ENCODE measurements around the gene BNIP5. TPM values are rescaled to one million over a fixed set of nuclear protein-coding genes. Genes with fewer than 3 reads are reported as not detected.
A peak's percentile ranks its signal among the peaks of the same experiment; 100 is the strongest.

The BNIP5 gene
- total and polyA plus RNA-seq, 3 donors from 2014 or later, result 0.68 to 0.96 (median 0.87) TPM

DNA sequence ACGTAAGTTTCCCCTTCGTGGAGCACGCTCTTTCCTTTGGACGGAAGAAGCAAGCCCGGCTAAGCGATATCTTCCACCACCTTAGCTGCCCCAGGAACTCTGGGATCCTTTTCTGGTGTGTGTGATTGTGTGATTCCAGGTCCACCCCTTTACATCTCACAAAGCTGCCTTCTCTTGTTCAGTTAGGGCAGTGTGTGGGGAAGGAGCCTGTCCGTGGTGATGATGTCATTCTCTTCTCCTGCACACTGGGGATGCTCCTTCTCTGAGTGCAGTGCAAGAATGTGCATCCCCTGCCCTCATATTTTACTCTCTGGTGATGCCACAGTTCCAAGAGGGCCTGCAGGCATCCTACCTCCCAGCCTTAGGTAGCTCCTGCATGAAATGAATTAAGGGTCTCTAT, 30.3 kb downstream of the BNIP5 start:
- Histone ChIP-seq H3K4me3 (no peak overlapping the region), H3K36me3 (ENCODE audit: low read depth, missing control alignments) (no peaks in the 10 kb centered on the region), H3K27me3 (no peaks in the 10 kb centered on the region), H3K4me1 (peaks cover 22% of the 10 kb centered on the region), H3K27ac (no peak overlapping the region), H3K9me3 (no peaks in the 10 kb centered on the region)
- 75 to 82% methylated on average over 7 of the region's 7 CpGs for WGBS, 2 donors
- intact Hi-C loops (cut with DNase I; ENCODE audit: low total_unique reads), result loop anchor here (10.0 kb wide), 1 partner anchor 48 kb away; no protein-coding TSS in a partner anchor
- TF ChIP-seq, protein P1, sequence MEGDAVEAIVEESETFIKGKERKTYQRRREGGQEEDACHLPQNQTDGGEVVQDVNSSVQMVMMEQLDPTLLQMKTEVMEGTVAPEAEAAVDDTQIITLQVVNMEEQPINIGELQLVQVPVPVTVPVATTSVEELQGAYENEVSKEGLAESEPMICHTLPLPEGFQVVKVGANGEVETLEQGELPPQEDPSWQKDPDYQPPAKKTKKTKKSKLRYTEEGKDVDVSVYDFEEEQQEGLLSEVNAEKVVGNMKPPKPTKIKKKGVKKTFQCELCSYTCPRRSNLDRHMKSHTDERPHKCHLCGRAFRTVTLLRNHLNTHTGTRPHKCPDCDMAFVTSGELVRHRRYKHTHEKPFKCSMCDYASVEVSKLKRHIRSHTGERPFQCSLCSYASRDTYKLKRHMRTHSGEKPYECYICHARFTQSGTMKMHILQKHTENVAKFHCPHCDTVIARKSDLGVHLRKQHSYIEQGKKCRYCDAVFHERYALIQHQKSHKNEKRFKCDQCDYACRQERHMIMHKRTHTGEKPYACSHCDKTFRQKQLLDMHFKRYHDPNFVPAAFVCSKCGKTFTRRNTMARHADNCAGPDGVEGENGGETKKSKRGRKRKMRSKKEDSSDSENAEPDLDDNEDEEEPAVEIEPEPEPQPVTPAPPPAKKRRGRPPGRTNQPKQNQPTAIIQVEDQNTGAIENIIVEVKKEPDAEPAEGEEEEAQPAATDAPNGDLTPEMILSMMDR (IDR thresholded peaks at IDR 0.05), result no peak
- no peak for DNase-seq

DNA sequence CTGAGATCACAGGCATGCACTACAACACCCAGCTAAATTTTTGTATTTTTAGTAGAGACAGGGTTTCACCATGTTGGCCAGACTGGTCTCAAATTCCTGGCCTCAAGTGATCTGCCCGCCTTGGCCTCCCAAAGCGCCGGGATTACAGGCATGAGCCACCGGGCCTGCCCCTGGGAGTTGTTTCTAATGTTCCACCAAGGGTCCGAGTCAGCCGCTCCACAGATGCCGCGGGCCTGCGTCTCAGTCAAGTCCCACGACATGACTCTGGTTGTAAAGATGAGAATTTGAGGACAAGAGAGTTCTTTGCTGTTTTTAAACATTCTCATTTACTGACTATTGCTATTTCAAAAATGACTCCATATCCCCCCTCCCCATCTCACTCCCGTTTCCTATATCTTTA, 30.8 kb downstream of the BNIP5 start:
- TF ChIP-seq POLR2A (IDR thresholded peaks at IDR 0.05), result no peak
- TF ChIP-seq, protein P1 (IDR thresholded peaks at IDR 0.05), result no peak

DNA sequence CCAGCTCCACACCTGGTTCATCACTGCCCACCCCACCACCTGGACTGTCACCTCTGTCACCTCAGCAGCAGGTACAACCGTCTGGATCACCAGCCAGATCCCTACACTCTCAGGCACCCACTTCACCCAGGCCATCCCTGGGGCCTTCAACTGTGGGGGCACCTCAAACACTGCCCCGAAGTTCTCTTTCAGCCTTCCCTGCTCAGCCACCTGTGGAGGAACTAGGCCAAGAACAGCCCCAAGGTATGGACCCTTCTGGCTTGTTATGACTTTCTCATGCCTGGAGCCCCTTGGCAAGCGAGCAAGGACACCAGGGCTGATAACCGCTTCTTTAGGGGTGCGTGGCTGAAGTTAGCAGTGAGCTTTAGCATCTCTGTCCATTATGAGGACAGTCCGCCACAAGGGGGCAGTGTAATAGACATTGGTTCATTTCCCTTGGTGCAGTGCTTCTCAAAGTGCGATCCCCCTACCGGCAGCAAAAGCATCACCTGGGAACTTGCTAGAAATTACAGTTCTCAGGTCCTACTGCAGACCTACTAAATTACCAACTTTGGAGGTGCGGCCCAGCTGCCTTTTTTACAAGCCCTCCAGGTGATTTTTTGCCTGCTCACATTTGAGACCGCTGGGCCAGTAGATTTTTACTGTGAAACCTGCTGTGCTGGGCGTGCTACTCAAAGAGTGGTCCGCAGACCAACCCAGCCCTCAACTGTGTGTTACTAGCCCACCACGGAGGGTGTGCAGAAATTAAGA, 34.3 kb downstream of the BNIP5 start:
- TF ChIP-seq, protein P1 (IDR thresholded peaks at IDR 0.05), result peak; percentile 88 to 91 (median 91)
- TF ChIP-seq POLR2A (IDR thresholded peaks at IDR 0.05), result no peak
- intact Hi-C loops (cut with DNase I; ENCODE audit: low total_unique reads), result loop anchor here (10.0 kb wide), 1 partner anchor 52 kb away; no protein-coding TSS in a partner anchor
- no peaks in the 10 kb centered on the region for H3K9me3 ChIP-seq
- peaks cover 18% of the 10 kb centered on the region for H3K4me1 ChIP-seq
- no peak overlapping the region for H3K4me3 ChIP-seq
- H3K36me3 ChIP-seq (ENCODE audit: low read depth, missing control alignments), result no peaks in the 10 kb centered on the region
- no peaks in the 10 kb centered on the region for H3K27me3 ChIP-seq
- H3K27ac ChIP-seq, result no peak overlapping the region
- WGBS, 2 donors, result 37 to 46% methylated on average over 13 of the region's 13 CpGs
- DNase-seq, result peak; percentile 97

More for the DNA sequence above, 30.8 kb downstream of the BNIP5 start:
- WGBS, 2 donors, result 89 to 91% methylated on average over 11 of the region's 11 CpGs
- Histone ChIP-seq H3K4me1 (peaks cover 27% of the 10 kb centered on the region), H3K9me3 (no peaks in the 10 kb centered on the region), H3K27ac (no peak overlapping the region), H3K4me3 (no peak overlapping the region), H3K36me3 (ENCODE audit: low read depth, missing control alignments) (no peaks in the 10 kb centered on the region), H3K27me3 (no peaks in the 10 kb centered on the region)
- DNase-seq, result no peak
- intact Hi-C loops (cut with DNase I; ENCODE audit: low total_unique reads), result loop anchor here (10.0 kb wide), 1 partner anchor 49 kb away; no protein-coding TSS in a partner anchor

DNA sequence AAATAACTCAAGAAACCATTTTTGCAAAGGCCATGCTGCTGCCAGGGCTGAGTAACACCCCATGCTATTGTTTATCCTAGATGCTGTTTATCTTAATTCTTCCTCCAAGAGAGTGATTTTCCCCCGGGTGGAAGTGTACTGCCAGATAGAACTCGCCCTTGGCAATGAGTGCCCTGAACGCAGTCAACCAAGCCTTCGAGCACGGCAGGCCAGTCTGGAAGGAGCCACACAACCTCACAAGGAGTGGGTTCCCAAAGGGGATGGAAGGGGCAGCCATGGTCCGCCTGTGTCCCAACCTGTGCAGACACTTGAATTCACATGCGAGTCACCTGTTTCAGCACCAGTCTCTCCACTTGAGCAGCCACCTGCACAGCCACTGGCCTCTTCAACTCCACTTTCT, 34.9 kb downstream of the BNIP5 start:
- no peak for TF ChIP-seq POLR2A (IDR thresholded peaks at IDR 0.05)
- TF ChIP-seq, protein P1 (IDR thresholded peaks at IDR 0.05), result no peak

More for the DNA sequence above, 34.9 kb downstream of the BNIP5 start:
- 35 to 51% methylated on average over 5 to 7 of the region's 7 CpGs for WGBS, 2 donors
- Histone ChIP-seq H3K9me3 (no peaks in the 10 kb centered on the region), H3K4me3 (no peak overlapping the region), H3K4me1 (peaks cover 18% of the 10 kb centered on the region), H3K27me3 (no peaks in the 10 kb centered on the region), H3K36me3 (ENCODE audit: low read depth, missing control alignments) (no peaks in the 10 kb centered on the region), H3K27ac (peak overlapping the region in 1 of 2 donors; percentile 3)
- intact Hi-C loops (cut with DNase I; ENCODE audit: low total_unique reads), result loop anchor here (10.0 kb wide), 1 partner anchor 53 kb away; no protein-coding TSS in a partner anchor
- DNase-seq, result peak; percentile 48

All from testis (tissue), 3 donors.